Tibial artery (tissue), 4 donors: ENCODE results near the gene DEUP1.

Source experiments
- DNase-seq, 2 donors: peaks; one replicate each; pipeline ENCODE4 v3.0.0-alpha.2; 2019
- H3K27ac ChIP-seq, 2 donors: fragments of 200-600 bp; sonication (generic) in 1 of 2; 1 replicate in 1 of 2; 2 replicates in 1 of 2; pipeline ENCODE4 v1.5.1; 2018 to 2019; ENCODE audit warnings: mild to moderate bottlenecking in 1 of 2
- H3K27me3 ChIP-seq, 2 donors: fragments of 200-600 bp; sonication (generic) in 1 of 2; one replicate each; pipeline versions ENCODE4 v1.5.1 to v1.6.0; 2016 to 2019
- H3K36me3 ChIP-seq, 3 donors: fragments of 200-600 bp; sonication (generic) in 2 of 3; one replicate each; pipeline ENCODE4 v1.5.1; 2016 to 2019; ENCODE audit warnings: mild to moderate bottlenecking in 2 of 3
- H3K4me1 ChIP-seq, 4 donors: fragments of 200-600 bp; sonication (generic) in 2 of 4; 1 replicate in 3 of 4; 2 replicates in 1 of 4; pipeline ENCODE4 v1.5.1; 2016 to 2019
- H3K4me3 ChIP-seq, 2 donors: fragments of 200-600 bp; sonication (generic) in 1 of 2; 1 replicate in 1 of 2; 2 replicates in 1 of 2; pipeline ENCODE4 v1.5.1; 2018 to 2019; ENCODE audit warnings: mild to moderate bottlenecking in 2 of 2
- H3K9me3 ChIP-seq, 3 donors: fragments of 200-600 bp; sonication (generic) in 1 of 3; one replicate each; pipeline ENCODE4 v1.5.1; 2016 to 2019
- intact Hi-C: fragments of 100-400 bp; cut with DNase I; formaldehyde crosslinking; loops from one replicate; pipeline ENCODE4 v1.15.0; 2023; ENCODE audit warnings: low total_unique reads
- TF ChIP-seq, protein P1 (sequence below), 2 experiments: fragments of 200-600 bp in 1 of 2; fragments of 450-650 bp in 1 of 2; IDR thresholded peaks; one replicate each; pipeline ENCODE4 v1.5.1; 2017 to 2019; ENCODE audit warnings: antibody characterized with exemption in 2 of 2, mild to moderate bottlenecking in 1 of 2, moderate library complexity in 1 of 2

DEUP1 gene

DNA sequence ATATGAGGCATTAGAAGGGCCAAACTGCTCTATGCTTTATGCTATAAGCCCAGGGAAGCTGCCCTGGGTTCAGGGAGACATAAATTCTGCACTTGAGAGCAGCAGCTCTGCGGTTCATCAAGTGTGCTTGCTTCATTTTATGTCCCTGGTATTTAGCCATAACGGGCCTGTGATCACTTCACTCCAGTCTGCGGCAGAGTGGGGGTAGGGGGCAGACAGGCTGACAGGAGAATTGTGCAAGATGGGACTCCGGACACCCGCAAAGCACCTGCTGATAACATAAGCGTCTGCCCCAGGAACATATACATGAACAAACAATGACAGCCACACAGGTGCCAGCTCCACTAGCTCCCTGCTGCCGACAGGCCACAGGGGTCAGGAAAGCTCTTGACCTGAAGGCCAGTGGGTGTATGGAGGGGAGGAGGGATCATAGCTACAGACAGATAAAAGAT lies 156.5 kb downstream of the DEUP1 start:
- intact Hi-C loops, result no loop called here

More for the DNA sequence above, 156.5 kb downstream of the DEUP1 start:
- no peak overlapping the region for H3K27ac ChIP-seq
- H3K4me1 ChIP-seq, result peaks cover 0 to 8% (median 4%) of the 10 kb centered on the region in 4 donors
- H3K27me3 ChIP-seq, result no peaks in the 10 kb centered on the region
- no peak for DNase-seq
- TF ChIP-seq, protein P1, sequence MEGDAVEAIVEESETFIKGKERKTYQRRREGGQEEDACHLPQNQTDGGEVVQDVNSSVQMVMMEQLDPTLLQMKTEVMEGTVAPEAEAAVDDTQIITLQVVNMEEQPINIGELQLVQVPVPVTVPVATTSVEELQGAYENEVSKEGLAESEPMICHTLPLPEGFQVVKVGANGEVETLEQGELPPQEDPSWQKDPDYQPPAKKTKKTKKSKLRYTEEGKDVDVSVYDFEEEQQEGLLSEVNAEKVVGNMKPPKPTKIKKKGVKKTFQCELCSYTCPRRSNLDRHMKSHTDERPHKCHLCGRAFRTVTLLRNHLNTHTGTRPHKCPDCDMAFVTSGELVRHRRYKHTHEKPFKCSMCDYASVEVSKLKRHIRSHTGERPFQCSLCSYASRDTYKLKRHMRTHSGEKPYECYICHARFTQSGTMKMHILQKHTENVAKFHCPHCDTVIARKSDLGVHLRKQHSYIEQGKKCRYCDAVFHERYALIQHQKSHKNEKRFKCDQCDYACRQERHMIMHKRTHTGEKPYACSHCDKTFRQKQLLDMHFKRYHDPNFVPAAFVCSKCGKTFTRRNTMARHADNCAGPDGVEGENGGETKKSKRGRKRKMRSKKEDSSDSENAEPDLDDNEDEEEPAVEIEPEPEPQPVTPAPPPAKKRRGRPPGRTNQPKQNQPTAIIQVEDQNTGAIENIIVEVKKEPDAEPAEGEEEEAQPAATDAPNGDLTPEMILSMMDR (IDR thresholded peaks at IDR 0.05), result no peak
- H3K36me3 ChIP-seq, result peaks cover 0 to 22% (median 0%) of the 10 kb centered on the region in 3 donors
- no peak overlapping the region for H3K4me3 ChIP-seq
- H3K9me3 ChIP-seq, result no peaks in the 10 kb centered on the region
